A549 (cell line): ENCODE results near the gene CORO2B.

Experiments
- CBX8 ChIP-seq: fragments of 200-600 bp; sonication (generic); IDR thresholded peaks from 2 replicates; pipeline ENCODE4 v1.6.1; 2016
- RNF2 ChIP-seq: fragments of 200-600 bp; sonication (generic); IDR thresholded peaks from 2 replicates; pipeline ENCODE4 v1.6.1; 2016; ENCODE audit warnings: low read depth, mild to moderate bottlenecking, antibody characterized with exemption, moderate library complexity, borderline replicate concordance
- SMC3 ChIP-seq: fragments of >200 bp; sonication (Bioruptor Twin); formaldehyde crosslinking; IDR thresholded peaks from 3 replicates; pipeline ENCODE4 v1.6.1; 2018; ENCODE audit warnings: inconsistent platforms

DNA sequence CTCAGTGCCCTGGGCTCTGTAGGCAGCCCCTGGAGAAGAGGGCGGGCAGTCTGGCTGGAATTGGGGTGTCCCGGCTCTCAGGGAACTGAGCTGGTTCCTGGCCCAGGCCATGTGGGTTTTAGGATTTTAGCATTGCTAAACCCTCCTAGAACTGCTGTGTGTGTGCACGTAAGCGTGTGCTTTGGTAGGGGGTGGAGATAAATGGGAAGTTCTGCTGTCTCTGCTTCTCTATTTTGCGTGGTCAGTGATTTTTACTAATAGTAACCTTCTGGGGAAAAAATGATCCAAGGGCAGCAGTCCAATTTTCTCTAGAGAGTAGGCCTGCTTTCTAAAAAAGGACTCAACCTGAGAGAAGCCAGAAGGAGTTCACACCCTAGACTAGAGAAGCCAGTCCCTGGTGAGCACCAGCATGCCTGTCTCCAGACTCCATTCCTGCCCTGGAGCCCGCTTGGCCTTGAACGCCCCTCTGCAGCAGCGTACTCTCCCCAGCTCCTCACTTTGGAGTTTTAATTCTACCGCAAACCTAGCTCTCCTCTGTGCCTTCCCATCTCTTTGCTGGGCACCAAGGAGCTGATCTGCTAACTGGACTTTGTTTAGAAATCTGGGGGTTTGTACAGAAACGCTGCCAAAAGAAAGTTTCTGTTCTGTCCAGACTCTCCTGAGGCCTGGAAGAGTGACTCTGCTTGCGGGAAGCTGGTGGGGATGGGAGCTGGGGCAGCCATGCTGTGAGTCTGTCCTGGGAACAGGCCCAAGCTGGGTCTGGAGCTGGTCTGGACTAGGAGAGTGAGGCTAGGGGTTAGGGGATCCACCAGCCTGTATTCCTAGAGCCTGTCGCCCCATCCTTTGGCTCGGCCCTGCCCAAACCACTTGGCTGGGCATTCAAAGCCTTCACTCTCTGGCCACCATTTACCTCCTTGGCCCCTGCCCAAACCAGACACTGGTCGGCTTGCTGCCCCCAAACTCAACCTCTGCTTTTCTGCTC is 19.7 kb downstream of the CORO2B start:
- no peak for TF ChIP-seq RNF2
- TF ChIP-seq CBX8: no peak
- TF ChIP-seq SMC3: no peak
